Neuronal stem cell (in vitro differentiated cells): ENCODE results near the gene SLC9A5.

ENCODE experiments used
- DNase-seq: peaks from one replicate; pipeline ENCODE4 v3.0.0-alpha.2; 2013; ENCODE audit warnings: low spot score
- H2AFZ ChIP-seq: one replicate; pipeline ENCODE4 v1.6.1; 2013; ENCODE audit warnings: mild to moderate bottlenecking, low read length, inconsistent platforms
- H2AK5ac ChIP-seq: 2 replicates; pipeline ENCODE4 v1.6.1; 2013; ENCODE audit warnings: low read depth, mild to moderate bottlenecking, inconsistent platforms, low read length, moderate library complexity, mixed read lengths
- H2BK120ac ChIP-seq: 2 replicates; pipeline ENCODE4 v1.6.1; 2013; ENCODE audit warnings: low read depth, mild to moderate bottlenecking, inconsistent platforms, low read length, moderate library complexity, mixed read lengths
- H2BK12ac ChIP-seq: one replicate; pipeline ENCODE4 v1.6.1; 2013; ENCODE audit warnings: low read length, inconsistent platforms
- H2BK15ac ChIP-seq: 2 replicates; pipeline ENCODE4 v1.6.1; 2013; ENCODE audit warnings: mild to moderate bottlenecking, low read length, inconsistent platforms, mixed read lengths
- H2BK5ac ChIP-seq: one replicate; pipeline ENCODE4 v1.6.1; 2013; ENCODE audit warnings: inconsistent platforms, mild to moderate bottlenecking, low read length, moderate library complexity
- H3K14ac ChIP-seq: one replicate; pipeline ENCODE4 v1.6.1; 2013; ENCODE audit warnings: low read length, inconsistent platforms
- H3K18ac ChIP-seq: 2 replicates; pipeline ENCODE4 v1.6.1; 2013; ENCODE audit warnings: low read length, inconsistent platforms
- H3K23ac ChIP-seq: 2 replicates; pipeline ENCODE4 v1.6.1; 2013; ENCODE audit warnings: low read depth, mild to moderate bottlenecking, mixed read lengths, low read length, inconsistent platforms; ENCODE audit not compliant: poor library complexity
- H3K27ac ChIP-seq: replicated peaks from 3 replicates; pipeline ENCODE4 v1.5.1; 2013; ENCODE audit warnings: low read length, inconsistent platforms
- H3K27me3 ChIP-seq, 3 experiments: 2 replicates each; pipeline ENCODE4 v1.6.1; 2013; ENCODE audit warnings: low read length in 3 of 3, mild to moderate bottlenecking in 2 of 3, inconsistent platforms in 1 of 3, low read depth in 1 of 3, mixed read lengths in 1 of 3, moderate library complexity in 1 of 3; ENCODE audit not compliant: control insufficient read depth in 3 of 3, insufficient read depth in 3 of 3
- H3K36me3 ChIP-seq, 2 donors: replicated peaks in 1 of 2; 2 replicates each; pipeline ENCODE4 v1.6.1; 2013; ENCODE audit warnings: low read length in 2 of 2; ENCODE audit not compliant: control insufficient read depth in 2 of 2, insufficient read depth in 2 of 2
- H3K4ac ChIP-seq: 2 replicates; pipeline ENCODE4 v1.6.1; 2013; ENCODE audit warnings: inconsistent platforms, mild to moderate bottlenecking, low read length, moderate library complexity
- H3K4me1 ChIP-seq, 2 donors: 1 replicate in 1 of 2; 2 replicates in 1 of 2; pipeline ENCODE4 v1.6.1; 2013; ENCODE audit warnings: low read length in 2 of 2, low read depth in 1 of 2; ENCODE audit not compliant: control insufficient read depth in 2 of 2, insufficient read depth in 1 of 2
- H3K4me2 ChIP-seq: one replicate; pipeline ENCODE4 v1.6.1; 2013; ENCODE audit warnings: mild to moderate bottlenecking, low read length, inconsistent platforms; ENCODE audit not compliant: insufficient read depth, poor library complexity, severe bottlenecking
- H3K4me3 ChIP-seq, 2 donors: 2 replicates each; pipeline ENCODE4 v1.5.1; 2013; ENCODE audit warnings: low read length in 2 of 2, mild to moderate bottlenecking in 2 of 2, inconsistent platforms in 1 of 2, moderate library complexity in 1 of 2
- H3K79me1 ChIP-seq: one replicate; pipeline ENCODE4 v1.6.1; 2013; ENCODE audit warnings: low read depth, mild to moderate bottlenecking, inconsistent platforms, low read length, moderate library complexity
- H3K9ac ChIP-seq: one replicate; pipeline ENCODE4 v1.6.1; 2013; ENCODE audit warnings: mild to moderate bottlenecking, low read depth, low read length, inconsistent platforms; ENCODE audit not compliant: poor library complexity
- H3K9me3 ChIP-seq, 2 donors: replicated peaks in 1 of 2; 2 replicates each; pipeline versions ENCODE3 to v1.6.1; 2013; ENCODE audit warnings: low read length in 2 of 2, mild to moderate bottlenecking in 2 of 2, inconsistent platforms in 1 of 2, low read depth in 1 of 2, mixed read lengths in 1 of 2, moderate library complexity in 1 of 2; ENCODE audit not compliant: control insufficient read depth in 2 of 2, insufficient read depth in 1 of 2
- H4K8ac ChIP-seq: one replicate; pipeline ENCODE4 v1.6.1; 2013; ENCODE audit warnings: low read depth, mild to moderate bottlenecking, inconsistent platforms, low read length, moderate library complexity
- H4K91ac ChIP-seq: one replicate; pipeline ENCODE4 v1.6.1; 2013; ENCODE audit warnings: low read length, low read depth, mild to moderate bottlenecking, inconsistent platforms; ENCODE audit not compliant: poor library complexity
- WGBS, 2 donors: extraction: QIAGEN DNeasy Blood & Tissue Kit; methylation state at CpG; one replicate each; pipeline ENCODE4 v1.1.7; 2013; ENCODE audit warnings: missing lambda C conversion rate in 2 of 2, mixed read lengths in 1 of 2; ENCODE audit not compliant: insufficient read length in 2 of 2, insufficient replicate concordance in 1 of 2; ENCODE audit errors: extremely low coverage in 2 of 2; 5-methylcytosine and 5-hydroxymethylcytosine counted together

The SLC9A5 gene

GRCh38 chr16:67304020-67304419, 55.2 kb downstream of the SLC9A5 start:
- Histone ChIP-seq H2BK120ac (no peak overlapping the region), H2AFZ (no peak overlapping the region), H2BK15ac (no peak overlapping the region), H3K27ac (no peak overlapping the region), H3K9ac (no peak overlapping the region), H3K4me3 (no peak overlapping the region), H3K4me2 (no peak overlapping the region), H2AK5ac (no peak overlapping the region), H3K4ac (no peak overlapping the region), H3K9me3 (no peaks in the 10 kb centered on the region), H3K18ac (no peak overlapping the region), H4K91ac (no peak overlapping the region), H2BK12ac (no peak overlapping the region), H3K4me1 (peaks cover 0 to 5% of the 10 kb centered on the region in 2 donors), H4K8ac (no peak overlapping the region), H3K14ac (no peak overlapping the region), H3K79me1 (no peaks in the 10 kb centered on the region), H2BK5ac (no peak overlapping the region), H3K36me3 (no peaks in the 10 kb centered on the region), H3K23ac (no peak overlapping the region), H3K27me3 (peaks cover 0 to 40% (median 0%) of the 10 kb centered on the region in 3 experiments)
- no peak for DNase-seq
- no CpG with 5 or more reads among the region's 1 CpG for whole genome bisulfite sequencing, 2 donors

DNA sequence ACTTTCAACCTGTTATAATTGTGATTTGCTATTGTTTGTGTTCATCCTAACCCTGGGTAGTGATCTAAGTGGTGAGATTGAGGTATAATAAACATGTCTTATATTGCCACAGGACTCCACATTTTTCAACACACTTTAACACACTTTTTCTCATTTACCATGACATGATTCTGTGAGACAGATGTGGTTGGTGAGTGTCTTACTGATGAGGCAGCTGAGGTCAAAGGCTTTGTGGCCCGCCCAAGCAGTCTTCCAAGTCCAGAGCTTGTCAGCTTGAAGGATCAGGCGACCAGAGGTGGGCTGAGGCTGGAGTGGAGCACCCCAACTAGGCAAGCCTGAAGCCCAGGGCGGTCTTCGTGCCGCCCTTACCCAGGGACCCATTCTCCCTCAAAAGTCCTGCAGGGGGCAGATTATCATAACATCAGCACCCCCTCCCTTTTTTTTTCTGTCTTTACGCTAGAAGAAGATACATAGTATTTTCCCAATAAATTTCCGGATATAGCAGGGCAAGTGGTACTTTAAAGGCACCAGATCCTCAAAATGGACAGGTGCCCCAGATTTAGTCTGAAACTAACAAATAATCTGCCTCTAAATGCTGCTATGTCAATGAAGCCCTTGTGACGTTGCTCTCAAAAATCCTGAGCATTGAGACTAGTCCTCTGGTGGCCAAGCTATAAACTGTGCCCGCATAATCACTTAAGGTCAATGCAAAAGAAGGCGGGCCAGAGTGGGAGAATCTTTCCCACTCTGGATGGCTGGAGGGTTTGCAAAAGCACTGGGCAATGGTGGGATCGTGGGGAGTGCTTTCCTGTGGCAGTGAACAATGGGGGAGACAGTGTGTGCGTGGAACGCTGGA, 56.7 kb downstream of the SLC9A5 start:
- no peak overlapping the region for H3K4ac ChIP-seq
- no peaks in the 10 kb centered on the region for H3K36me3 ChIP-seq
- H3K23ac ChIP-seq: no peak overlapping the region
- peak overlapping the region in 1 of 2 donors; percentile 49 for H3K4me3 ChIP-seq
- no peak overlapping the region for H2BK12ac ChIP-seq
- H3K4me1 ChIP-seq: no peaks in the 10 kb centered on the region
- no peak overlapping the region for H4K91ac ChIP-seq
- no peak overlapping the region for H2BK5ac ChIP-seq
- no peak overlapping the region for H3K18ac ChIP-seq
- no peak overlapping the region for H2BK120ac ChIP-seq
- no peak overlapping the region for H3K27ac ChIP-seq
- no CpG with 5 or more reads among the region's 13 CpGs for WGBS, 2 donors
- H3K9ac ChIP-seq: no peak overlapping the region
- no peak overlapping the region for H2BK15ac ChIP-seq
- no peak for DNase-seq
- H3K14ac ChIP-seq: no peak overlapping the region
- H3K4me2 ChIP-seq: no peak overlapping the region
- no peak overlapping the region for H2AK5ac ChIP-seq
- no peaks in the 10 kb centered on the region for H3K79me1 ChIP-seq
- no peaks in the 10 kb centered on the region for H3K9me3 ChIP-seq
- H3K27me3 ChIP-seq: peaks cover 0 to 42% (median 0%) of the 10 kb centered on the region in 3 experiments
- no peak overlapping the region for H4K8ac ChIP-seq
- H2AFZ ChIP-seq: no peak overlapping the region

DNA sequence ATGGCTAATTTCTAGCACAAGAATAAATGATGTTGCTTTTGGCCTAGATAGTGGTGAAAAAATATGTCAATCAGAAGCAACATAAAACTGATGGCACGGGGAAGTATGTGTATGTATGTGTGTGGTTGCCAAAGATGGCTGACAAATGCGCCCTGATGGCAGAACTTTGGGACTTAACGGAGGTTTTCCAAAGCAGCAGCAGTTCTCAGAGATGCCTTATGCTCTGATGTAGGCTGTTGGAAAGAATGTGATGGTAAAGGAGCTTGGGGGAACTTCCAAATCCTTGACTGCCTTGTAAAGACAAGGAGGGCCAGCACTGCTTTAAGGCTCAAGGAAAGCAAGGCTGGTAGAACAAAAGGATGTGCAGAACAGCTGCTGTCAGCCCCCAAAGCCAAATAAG, 61.8 kb downstream of the SLC9A5 start:
- no peak overlapping the region for H3K14ac ChIP-seq
- no peak overlapping the region for H3K4me2 ChIP-seq
- H3K4me3 ChIP-seq: no peak overlapping the region
- no peak overlapping the region for H3K23ac ChIP-seq
- H2BK5ac ChIP-seq: no peak overlapping the region
- no peak overlapping the region for H2BK15ac ChIP-seq
- no peak overlapping the region for H3K27ac ChIP-seq
- H2AK5ac ChIP-seq: no peak overlapping the region
- no peak overlapping the region for H4K91ac ChIP-seq
- DNase-seq: no peak
- H3K27me3 ChIP-seq: peaks cover 0 to 28% (median 0%) of the 10 kb centered on the region in 3 experiments
- no peaks in the 10 kb centered on the region for H3K9me3 ChIP-seq
- H3K18ac ChIP-seq: no peak overlapping the region
- H3K4ac ChIP-seq: no peak overlapping the region
- no peak overlapping the region for H2AFZ ChIP-seq
- peaks cover 0 to 2% of the 10 kb centered on the region in 2 donors for H3K4me1 ChIP-seq
- H2BK12ac ChIP-seq: no peak overlapping the region
- no peak overlapping the region for H4K8ac ChIP-seq
- no peaks in the 10 kb centered on the region for H3K79me1 ChIP-seq
- no CpG with 5 or more reads among the region's 3 CpGs for WGBS, 2 donors
- H3K36me3 ChIP-seq: no peaks in the 10 kb centered on the region
- H3K9ac ChIP-seq: no peak overlapping the region
- H2BK120ac ChIP-seq: no peak overlapping the region

GRCh38 chr16:67311607-67312488, 63.1 kb downstream of the SLC9A5 start:
- H3K9ac ChIP-seq: peak overlapping the region; percentile 33
- DNase-seq: no peak
- no peak overlapping the region for H2BK120ac ChIP-seq
- WGBS, 2 donors: no CpG with 5 or more reads among the region's 5 CpGs
- no peak overlapping the region for H2AFZ ChIP-seq
- H3K4ac ChIP-seq: no peak overlapping the region
- peaks cover 0 to 2% of the 10 kb centered on the region in 2 donors for H3K4me1 ChIP-seq
- no peak overlapping the region for H2AK5ac ChIP-seq
- H3K14ac ChIP-seq: no peak overlapping the region
- no peak overlapping the region for H4K91ac ChIP-seq
- H3K27me3 ChIP-seq: peaks cover 0 to 28% (median 0%) of the 10 kb centered on the region in 3 experiments
- no peak overlapping the region for H4K8ac ChIP-seq
- no peaks in the 10 kb centered on the region for H3K79me1 ChIP-seq
- H3K36me3 ChIP-seq: no peaks in the 10 kb centered on the region
- no peak overlapping the region for H2BK15ac ChIP-seq
- H3K27ac ChIP-seq: no peak overlapping the region
- H3K4me3 ChIP-seq: no peak overlapping the region
- H2BK12ac ChIP-seq: peak overlapping the region; percentile 10
- no peaks in the 10 kb centered on the region for H3K9me3 ChIP-seq
- H3K4me2 ChIP-seq: no peak overlapping the region
- no peak overlapping the region for H3K23ac ChIP-seq
- H3K18ac ChIP-seq: no peak overlapping the region
- H2BK5ac ChIP-seq: no peak overlapping the region
